ENCODE measurements around the gene ATP5PO. TPM values are rescaled to one million over a fixed set of nuclear protein-coding genes. Genes with fewer than 3 reads are reported as not detected.

The ATP5PO gene
- total and polyA plus RNA-seq, 2 of the 8 experiments (the other 6 are each of a cell fraction or from before 2014, with no cell fraction given): 251 to 267 TPM

DNA sequence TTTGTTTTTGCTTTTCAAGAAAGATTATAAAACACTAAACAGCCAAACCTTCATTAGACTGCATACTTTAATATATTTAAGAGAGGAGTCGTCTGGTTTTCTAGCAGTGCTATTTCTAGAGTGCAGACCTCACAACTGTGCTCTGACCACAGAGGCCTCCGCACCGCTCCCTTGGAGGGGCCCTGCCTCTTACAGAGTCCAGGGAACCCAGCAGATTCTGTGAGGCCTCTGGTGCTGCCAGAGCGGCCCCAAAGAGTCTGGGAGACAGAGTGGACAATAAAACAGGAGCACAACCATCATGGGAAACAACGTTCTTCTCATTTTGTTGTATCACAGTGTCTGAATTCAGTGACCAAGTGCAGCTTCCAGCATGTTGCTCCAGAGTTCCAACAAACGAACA, 5.8 kb downstream of the ATP5PO start:
- Histone ChIP-seq H3K18ac (ENCODE audit: extremely low read depth, low read length) (no peak overlapping the region), H3K4me3 (ENCODE audit: extremely low read depth in 1 of 4, insufficient read depth in 2 of 4, low read depth in 3 of 4, low read length in 4 of 4) (no peak overlapping the region), H3K23me2 (ENCODE audit: low read depth, low read length) (no peaks in the 10 kb centered on the region), H2BK12ac (ENCODE audit: low read depth, low read length) (no peak overlapping the region), H3K79me1 (ENCODE audit: low read depth, low read length) (no peaks in the 10 kb centered on the region; the same call in none of the 2 replicates), H3K27me3 (replicated peaks in 1 of 4; ENCODE audit: control insufficient read depth in 3 of 4, extremely low read depth in 1 of 4, insufficient read depth in 3 of 4, low read length in 3 of 4) (no peaks in the 10 kb centered on the region), H3K56ac (replicated peaks; ENCODE audit: insufficient read length, low read depth, low read length) (no peak overlapping the region), H2AFZ (ENCODE audit: low read length) (no peak overlapping the region), H3K4ac (replicated peaks; ENCODE audit: insufficient read length, low read depth, low read length) (no peak overlapping the region), H3K4me2 (ENCODE audit: insufficient read depth in 1 of 2, low read depth in 2 of 2, low read length in 2 of 2) (no peak overlapping the region), H2BK15ac (ENCODE audit: low read length) (no peak overlapping the region), H3K79me2 (ENCODE audit: control insufficient read depth in 1 of 2, insufficient read depth in 2 of 2, low read length in 2 of 2) (peaks cover 0 to 23% of the 10 kb centered on the region in 2 experiments; a peak in 2 of 4 replicates), H2BK120ac (replicated peaks; ENCODE audit: low read depth, low read length) (no peak overlapping the region), H2BK20ac (ENCODE audit: low read length) (no peak overlapping the region), H3K36me3 (ENCODE audit: control insufficient read depth in 2 of 4, insufficient read depth in 4 of 4, low read length in 3 of 4) (peaks cover 28 to 84% (median 64%) of the 10 kb centered on the region in 4 experiments), H4K8ac (ENCODE audit: extremely low read depth, insufficient read depth, low read length) (no peak overlapping the region), H3K27ac (ENCODE audit: low read depth, low read length) (no peak overlapping the region), H4K5ac (ENCODE audit: insufficient read length, low read depth, low read length) (no peak overlapping the region), H4K20me1 (replicated peaks in 1 of 2; ENCODE audit: control insufficient read depth in 1 of 2, insufficient read depth in 2 of 2, low read length in 2 of 2) (peaks cover 0 to 12% of the 10 kb centered on the region in 2 experiments), H3K9me3 (ENCODE audit: insufficient read depth in 2 of 2, low read depth in 1 of 2, low read length in 1 of 2) (no peaks in the 10 kb centered on the region), H3K4me1 (replicated peaks in 1 of 4; ENCODE audit: control insufficient read depth in 3 of 4, insufficient read depth in 4 of 4, low read length in 3 of 4) (no peaks in the 10 kb centered on the region; a peak in 1 of 7 replicates), H3K9ac (replicated peaks in 1 of 4; ENCODE audit: extremely low read depth in 1 of 4, low read depth in 3 of 4, low read length in 3 of 4) (no peak overlapping the region), H2BK5ac (ENCODE audit: low read depth, low read length) (no peak overlapping the region), H4K91ac (replicated peaks; ENCODE audit: insufficient read length, low read length) (no peak overlapping the region), H2AK5ac (ENCODE audit: low read depth, low read length) (no peak overlapping the region), H3K14ac (ENCODE audit: insufficient read length) (no peak overlapping the region), H3K23ac (ENCODE audit: insufficient read length) (no peak overlapping the region)
- POLR2A ChIA-PET (ENCODE audit: partially characterized antibody): interaction anchor here (1.7 kb wide), 1 partner anchor 10 kb away, joined by 3 read pairs; no protein-coding TSS in a partner anchor
- 91% methylated on average over 6 of the region's 6 CpGs; no CpG with 5 or more reads in 1 of the 2 experiments for WGBS, 2 experiments (ENCODE audit: extremely low coverage in 1 of 2, insufficient coverage in 1 of 2, insufficient read length in 1 of 2, insufficient replicate concordance in 2 of 2, low coverage in 1 of 2, low lambda C conversion rate in 2 of 2, missing lambda C conversion rate in 1 of 2)
- no peak for DNase-seq (ENCODE audit: low read depth in 1 of 2, low spot score in 2 of 2)
- CTCF ChIA-PET (ENCODE audit: partially characterized antibody): no interaction called here
- no peak for FAIRE-seq
- TF ChIP-seq TAF1 (IDR thresholded peaks at IDR 0.05; ENCODE audit: low read depth, low read length) (no peak), BCL11A (IDR thresholded peaks at IDR 0.05; ENCODE audit: low read depth in 2 of 2, low read length in 2 of 2) (no peak), RNF2 (IDR thresholded peaks at IDR 0.05; ENCODE audit: borderline replicate concordance, low read depth, low read length, missing control alignments, poor library complexity, severe bottlenecking) (no peak), TEAD4 (IDR thresholded peaks at IDR 0.05; ENCODE audit: low read depth, low read length) (no peak), SIN3A (conservative IDR thresholded peaks at IDR 0.05 in 1 of 2, IDR thresholded peaks at IDR 0.05 in 1 of 2; ENCODE audit: low read depth in 1 of 2, low read length in 2 of 2) (no peak), CBX8 (IDR thresholded peaks at IDR 0.05; ENCODE audit: borderline replicate concordance, low read depth, low read length) (no peak), CREB1 (IDR thresholded peaks at IDR 0.05) (no peak), CTCF (IDR thresholded peaks at IDR 0.05; ENCODE audit: control extremely low read depth in 1 of 3, insufficient read depth in 1 of 3, low read depth in 1 of 3, low read length in 3 of 3) (no peak), ASH2L (IDR thresholded peaks at IDR 0.05; ENCODE audit: low read length) (no peak), MAFK (IDR thresholded peaks at IDR 0.05; ENCODE audit: low read depth, low read length) (no peak), SAP30 (IDR thresholded peaks at IDR 0.05; ENCODE audit: insufficient read depth, insufficient replicate concordance, low read length) (no peak)
